C4-2B (cell line): Measurements from ENCODE around the gene FHOD1.

Experiments
- ZFX ChIP-seq: fragments of 450-650 bp; IDR thresholded peaks from 2 replicates; pipeline ENCODE4 v1.6.1; 2017
- TF ChIP-seq, protein P1 (sequence below): fragments of 450-650 bp; conservative IDR thresholded peaks from 2 replicates; pipeline ENCODE4 v1.5.1; 2017; ENCODE audit warnings: mild to moderate bottlenecking

DNA sequence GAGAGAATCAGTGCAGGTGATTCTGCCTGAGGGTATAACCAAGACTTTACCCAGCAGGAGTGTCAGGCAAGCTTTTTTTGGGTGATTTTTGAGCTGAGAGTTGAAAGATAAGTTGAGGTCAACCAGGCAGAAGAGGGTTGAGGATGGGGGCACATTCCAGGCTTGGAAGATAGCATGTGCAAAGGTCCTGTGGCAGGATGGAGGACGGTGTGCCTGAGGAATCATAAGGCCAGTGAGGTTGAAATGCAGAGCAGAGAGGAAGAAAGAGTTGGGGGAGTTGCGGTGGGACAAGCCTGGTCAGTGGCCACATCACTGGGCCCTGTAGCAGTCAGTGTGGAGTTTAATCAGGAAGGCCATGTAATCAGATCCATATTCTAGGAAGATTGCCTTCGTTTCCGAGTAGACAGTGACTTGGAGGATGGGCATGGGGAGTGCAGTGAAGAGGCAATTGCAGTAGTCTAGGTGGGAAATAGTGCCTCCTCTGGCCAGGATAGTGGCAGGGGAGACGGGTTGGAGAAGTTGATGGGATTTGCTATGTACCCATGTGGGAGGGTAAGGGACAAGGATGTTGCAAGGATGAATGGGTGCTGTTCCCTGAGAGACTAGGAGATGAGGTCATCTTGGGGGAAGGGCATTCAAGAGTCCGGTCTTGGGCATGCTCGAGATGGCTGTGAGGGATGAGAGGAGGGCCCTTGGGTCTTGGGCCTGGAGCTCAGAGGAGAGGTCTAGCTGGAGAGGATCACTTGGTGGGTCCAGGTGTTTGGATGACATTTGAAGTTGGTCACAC, 36.0 kb upstream of the FHOD1 start:
- TF ChIP-seq, protein P1, sequence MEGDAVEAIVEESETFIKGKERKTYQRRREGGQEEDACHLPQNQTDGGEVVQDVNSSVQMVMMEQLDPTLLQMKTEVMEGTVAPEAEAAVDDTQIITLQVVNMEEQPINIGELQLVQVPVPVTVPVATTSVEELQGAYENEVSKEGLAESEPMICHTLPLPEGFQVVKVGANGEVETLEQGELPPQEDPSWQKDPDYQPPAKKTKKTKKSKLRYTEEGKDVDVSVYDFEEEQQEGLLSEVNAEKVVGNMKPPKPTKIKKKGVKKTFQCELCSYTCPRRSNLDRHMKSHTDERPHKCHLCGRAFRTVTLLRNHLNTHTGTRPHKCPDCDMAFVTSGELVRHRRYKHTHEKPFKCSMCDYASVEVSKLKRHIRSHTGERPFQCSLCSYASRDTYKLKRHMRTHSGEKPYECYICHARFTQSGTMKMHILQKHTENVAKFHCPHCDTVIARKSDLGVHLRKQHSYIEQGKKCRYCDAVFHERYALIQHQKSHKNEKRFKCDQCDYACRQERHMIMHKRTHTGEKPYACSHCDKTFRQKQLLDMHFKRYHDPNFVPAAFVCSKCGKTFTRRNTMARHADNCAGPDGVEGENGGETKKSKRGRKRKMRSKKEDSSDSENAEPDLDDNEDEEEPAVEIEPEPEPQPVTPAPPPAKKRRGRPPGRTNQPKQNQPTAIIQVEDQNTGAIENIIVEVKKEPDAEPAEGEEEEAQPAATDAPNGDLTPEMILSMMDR: no peak
- no peak for TF ChIP-seq ZFX
